Iris pigment epithelial cell (primary cell): Measurements from ENCODE around the gene SOCS3.
"Not testable (repeated sequence)": the region's sequence is repeated elsewhere in the genome, so short reads cannot be mapped to it uniquely, and the experiment has no call there.

Experiments used
- DNase-seq: peaks from one replicate; pipeline ENCODE4 v3.0.0-alpha.2; 2011; ENCODE audit warnings: low read depth

The SOCS3 gene

GRCh38 chr17:78309659-78310255 lies 50.1 kb downstream of the SOCS3 start:
- not testable (repeated sequence) for DNase-seq

GRCh38 chr17:78307887-78308638 lies 51.8 kb downstream of the SOCS3 start:
- no peak for DNase-seq

GRCh38 chr17:78306913-78307312 lies 53.0 kb downstream of the SOCS3 start:
- peak; percentile 24 for DNase-seq
